A549 (cell line): Measurements from ENCODE around the gene CT55. TPM values are rescaled to one million over a fixed set of nuclear protein-coding genes. Genes with fewer than 3 reads are reported as not detected.

Experiments used
- ATAC-seq, 2 experiments: fragments of 200-7000 bp in 1 of 2; fragments of >200 bp in 1 of 2; cut with Nextera tagmentation in 1 of 2; cut with Tn5 transposase in 1 of 2; 3 replicates each; pipeline versions ENCODE4 v1.8.0 to v1.9.1; 2018 to 2020; ENCODE audit warnings: mild to moderate bottlenecking in 1 of 2, moderate library complexity in 1 of 2
- CTCF ChIA-PET: fragments of 300-600 bp; sonication (Branson Sonifier 250); formaldehyde crosslinking; extraction: SDS; loops from one replicate; lab custom pipeline; 2021; ENCODE audit warnings: antibody characterized with exemption, inconsistent platforms; lab: Yijun Ruan, JAX
- POLR2A ChIA-PET: fragments of 350-600 bp; formaldehyde crosslinking; extraction: SDS; loops from one replicate; lab custom pipeline; 2021; ENCODE audit warnings: antibody characterized with exemption, inconsistent platforms; lab: Yijun Ruan, JAX
- DNase-seq, 2 experiments: peaks; one replicate each; pipeline versions ENCODE4 v3.0.0 to v3.0.0-alpha.2; 2011 to 2016; ENCODE audit warnings: low read depth in 1 of 2, low spot score in 1 of 2
- FAIRE-seq: peaks from 2 replicates; lab custom pipeline; 2011; peaks lifted over from hg19 to GRCh38; lab: Jason Lieb, UNC
- H3K27ac ChIP-seq, 2 experiments: fragments of >200 bp; sonication (Bioruptor Twin); formaldehyde crosslinking; 3 replicates each; pipeline ENCODE4 v1.5.1; 2016 to 2017
- H3K4me1 ChIP-seq: fragments of >200 bp; sonication (Bioruptor Twin); formaldehyde crosslinking; 3 replicates; pipeline ENCODE4 v1.6.1; 2016
- H3K4me2 ChIP-seq: fragments of >200 bp; sonication (Bioruptor Twin); formaldehyde crosslinking; 3 replicates; pipeline ENCODE4 v1.6.1; 2016
- H3K4me3 ChIP-seq: fragments of >200 bp; sonication (Bioruptor Twin); formaldehyde crosslinking; 3 replicates; pipeline ENCODE4 v1.5.1; 2016
- H3K9me3 ChIP-seq: fragments of >200 bp; sonication (Bioruptor Twin); formaldehyde crosslinking; 3 replicates; pipeline ENCODE4 v1.6.1; 2016
- CBX2 ChIP-seq: fragments of 200-600 bp; sonication (generic); IDR thresholded peaks from 2 replicates; pipeline ENCODE4 v1.6.1; 2016; ENCODE audit warnings: low read depth, mild to moderate bottlenecking, borderline replicate concordance
- CBX8 ChIP-seq: fragments of 200-600 bp; sonication (generic); IDR thresholded peaks from 2 replicates; pipeline ENCODE4 v1.6.1; 2016
- CEBPB ChIP-seq, 2 experiments: fragments of >200 bp in 1 of 2; sonication (Bioruptor Twin) in 1 of 2; formaldehyde crosslinking in 1 of 2; IDR thresholded peaks; 2 replicates each; pipeline ENCODE4 v1.6.1; 2012 to 2016
- CTCF ChIP-seq: fragments of >200 bp; sonication (Bioruptor Twin); formaldehyde crosslinking; IDR thresholded peaks from 3 replicates; pipeline ENCODE4 v1.5.1; 2016
- ELK1 ChIP-seq: fragments of 150-350 bp; IDR thresholded peaks from 2 replicates; pipeline ENCODE4 v1.6.1; 2014; ENCODE audit warnings: low read depth, mild to moderate bottlenecking, low read length
- ESRRA ChIP-seq: fragments of 150-350 bp; IDR thresholded peaks from 2 replicates; pipeline ENCODE4 v1.6.1; 2014; ENCODE audit warnings: mild to moderate bottlenecking, low read length, borderline replicate concordance
- HES2 ChIP-seq: fragments of >200 bp; sonication (Bioruptor Twin); formaldehyde crosslinking; IDR thresholded peaks from 2 replicates; pipeline ENCODE4 v1.6.1; 2016
- HMGXB4 ChIP-seq: fragments of 250-450 bp; sonication (Bioruptor Pico); IDR thresholded peaks from 2 replicates; pipeline ENCODE4 v1.5.0; 2021; ENCODE audit warnings: mild to moderate bottlenecking, moderate library complexity, borderline replicate concordance
- HOXA7 ChIP-seq: fragments of 250-450 bp; sonication (Bioruptor Pico); IDR thresholded peaks from 2 replicates; pipeline ENCODE4 v1.5.0; 2020; ENCODE audit warnings: mild to moderate bottlenecking, moderate library complexity
- HOXB5 ChIP-seq: fragments of 250-450 bp; sonication (Bioruptor Pico); IDR thresholded peaks from 2 replicates; pipeline ENCODE4 v1.5.0; 2020; ENCODE audit warnings: mild to moderate bottlenecking, moderate library complexity
- JUN ChIP-seq, 2 experiments: fragments of >200 bp; sonication (Bioruptor Twin); formaldehyde crosslinking; IDR thresholded peaks; 2 replicates in 1 of 2; 3 replicates in 1 of 2; pipeline ENCODE4 v1.6.1; 2016 to 2017
- JUNB ChIP-seq: fragments of >200 bp; sonication (Bioruptor Twin); formaldehyde crosslinking; IDR thresholded peaks from 2 replicates; pipeline ENCODE4 v1.6.1; 2016
- KDM1A ChIP-seq: fragments of 200-600 bp; sonication (generic); IDR thresholded peaks from 2 replicates; pipeline ENCODE4 v1.6.1; 2016; ENCODE audit warnings: low read depth, mild to moderate bottlenecking
- MAFK ChIP-seq: fragments of 450-650 bp; IDR thresholded peaks from 2 replicates; pipeline ENCODE4 v1.6.1; 2014; ENCODE audit not compliant: partially characterized antibody
- MAZ ChIP-seq: fragments of 150-350 bp; IDR thresholded peaks from 2 replicates; pipeline ENCODE4 v1.6.1; 2014; ENCODE audit warnings: antibody characterized with exemption, low read depth, low read length, borderline replicate concordance
- MYC ChIP-seq: IDR thresholded peaks from 2 replicates; pipeline ENCODE4 v1.6.1; 2012; ENCODE audit warnings: mild to moderate bottlenecking, inconsistent platforms, low read length, improper control_type of control experiment, borderline replicate concordance
- RAD21 ChIP-seq, 2 experiments: fragments of >200 bp in 1 of 2; sonication (Bioruptor Twin) in 1 of 2; formaldehyde crosslinking in 1 of 2; IDR thresholded peaks in 1 of 2; conservative IDR thresholded peaks in 1 of 2; 2 replicates in 1 of 2; 3 replicates in 1 of 2; pipeline ENCODE4 v1.6.1; 2012 to 2018; ENCODE audit warnings: inconsistent platforms in 1 of 2
- RFX5 ChIP-seq: fragments of 450-650 bp; IDR thresholded peaks from 2 replicates; pipeline ENCODE4 v1.7.1; 2014; ENCODE audit warnings: antibody characterized with exemption, mild to moderate bottlenecking, moderate library complexity
- SMC3 ChIP-seq: fragments of >200 bp; sonication (Bioruptor Twin); formaldehyde crosslinking; IDR thresholded peaks from 3 replicates; pipeline ENCODE4 v1.6.1; 2018; ENCODE audit warnings: inconsistent platforms
- SREBF2 ChIP-seq: fragments of 450-650 bp; IDR thresholded peaks from 2 replicates; pipeline ENCODE4 v1.6.1; 2014; ENCODE audit warnings: mild to moderate bottlenecking, moderate library complexity
- ZSCAN20 ChIP-seq: fragments of 250-450 bp; sonication (Bioruptor Pico); IDR thresholded peaks from 2 replicates; pipeline ENCODE4 v1.8.0; 2022; ENCODE audit warnings: mild to moderate bottlenecking, moderate library complexity
- WGBS: methylation state at CpG from one replicate; pipeline ENCODE4 v1.1.6; 2017; ENCODE audit errors: missing lambda C conversion rate; 5-methylcytosine and 5-hydroxymethylcytosine counted together
- polyA plus RNA-seq, 4 experiments: library from polyadenylated mRNA; depleted of rRNA in 3 of 4; stranded (reverse); fragments of >200 nt; fragmentation: RNase III in 1 of 4; extraction: RNeasy Plus Mini Kit Qiagen cat#74134 plus additional on column Dnase treatment in 1 of 4; gene quantifications; 2 replicates in 3 of 4; 3 replicates in 1 of 4; pipeline ENCODE4 v1.2.3, GENCODE V29; 2011 to 2017
- TF ChIP-seq, protein P1 (sequence below): IDR thresholded peaks from 2 replicates; pipeline ENCODE4 v1.6.1; 2012
- TF ChIP-seq, protein P2 (sequence below): fragments of 200-600 bp; sonication (generic); IDR thresholded peaks from 2 replicates; pipeline ENCODE4 v1.6.1; 2016; ENCODE audit warnings: antibody characterized with exemption, mild to moderate bottlenecking, moderate library complexity
- TF ChIP-seq, protein P3 (sequence below): IDR thresholded peaks from 2 replicates; pipeline ENCODE4 v1.6.1; 2012

The CT55 gene
- polyA plus RNA-seq, 2 of the 4 experiments (the other 2 are of a cell fraction), result 0.05 TPM; not detected in 1

- whole genome bisulfite sequencing, result 0% methylated on average over 6 of the region's 8 CpGs
- FAIRE-seq (peak; percentile 95), ATAC-seq (peak; percentile 93 to 94), DNase-seq (peak; percentile 34 to 58)
- TF ChIP-seq SREBF2 (no peak), RFX5 (no peak), HOXB5 (no peak), JUNB (no peak), MYC (no peak), ESRRA (no peak), ELK1 (no peak), CEBPB (IDR thresholded peaks at IDR 0.05) (no peak), CTCF (peak; percentile 50; the same call in 2 of the 3 replicates), SMC3 (peak; percentile 45), ZSCAN20 (no peak), CBX8 (no peak), HOXA7 (CRISPR knock-in tag) (no peak), RAD21 (conservative IDR thresholded peaks at IDR 0.05 in 1 of 2, IDR thresholded peaks at IDR 0.05 in 1 of 2) (peak; percentile 60 to 72)
- TF ChIP-seq, protein P1, sequence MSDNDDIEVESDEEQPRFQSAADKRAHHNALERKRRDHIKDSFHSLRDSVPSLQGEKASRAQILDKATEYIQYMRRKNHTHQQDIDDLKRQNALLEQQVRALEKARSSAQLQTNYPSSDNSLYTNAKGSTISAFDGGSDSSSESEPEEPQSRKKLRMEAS, result no peak
- POLR2A ChIA-PET, result no interaction called here
- Histone ChIP-seq H3K9me3 (no peaks in the 10 kb centered on the region), H3K4me1 (no peaks in the 10 kb centered on the region), H3K4me3 (no peak overlapping the region), H3K4me2 (no peak overlapping the region), H3K27ac (no peak overlapping the region)
- CTCF ChIA-PET, result interaction anchor here (1.1 to 1.2 kb wide), 2 partner anchors 18 to 73 kb away, joined by 3 to 5 read pairs; no protein-coding TSS in a partner anchor
Measured at GRCh38 chrX:135185795-135186443, 14.7 kb upstream of the CT55 start.

DNA sequence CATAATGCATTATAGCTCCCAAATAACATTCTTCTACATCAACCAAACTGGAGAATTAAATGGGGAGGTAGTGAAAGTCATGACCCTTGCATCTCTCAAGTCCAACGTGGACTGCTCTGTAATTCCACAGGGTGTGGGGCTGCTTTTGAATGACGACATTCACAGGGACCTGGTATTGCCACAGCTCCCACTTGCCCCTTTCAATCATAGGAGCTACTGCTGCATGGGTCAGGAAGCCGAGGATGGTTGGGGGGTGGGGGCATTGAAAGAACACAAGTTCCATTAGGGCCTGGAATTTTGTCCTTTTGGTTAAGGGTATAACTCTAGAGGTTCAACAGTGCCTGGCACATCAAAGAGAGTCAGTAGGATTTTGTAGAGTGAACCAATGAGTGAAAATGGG is 7.4 kb upstream of the CT55 start:
- ATAC-seq (no peak), DNase-seq (no peak), FAIRE-seq (no peak)
- no peak for TF ChIP-seq RAD21 (conservative IDR thresholded peaks at IDR 0.05 in 1 of 2, IDR thresholded peaks at IDR 0.05 in 1 of 2)
- TF ChIP-seq ZSCAN20, result no peak
- no peak for TF ChIP-seq CBX2
- TF ChIP-seq, protein P2, sequence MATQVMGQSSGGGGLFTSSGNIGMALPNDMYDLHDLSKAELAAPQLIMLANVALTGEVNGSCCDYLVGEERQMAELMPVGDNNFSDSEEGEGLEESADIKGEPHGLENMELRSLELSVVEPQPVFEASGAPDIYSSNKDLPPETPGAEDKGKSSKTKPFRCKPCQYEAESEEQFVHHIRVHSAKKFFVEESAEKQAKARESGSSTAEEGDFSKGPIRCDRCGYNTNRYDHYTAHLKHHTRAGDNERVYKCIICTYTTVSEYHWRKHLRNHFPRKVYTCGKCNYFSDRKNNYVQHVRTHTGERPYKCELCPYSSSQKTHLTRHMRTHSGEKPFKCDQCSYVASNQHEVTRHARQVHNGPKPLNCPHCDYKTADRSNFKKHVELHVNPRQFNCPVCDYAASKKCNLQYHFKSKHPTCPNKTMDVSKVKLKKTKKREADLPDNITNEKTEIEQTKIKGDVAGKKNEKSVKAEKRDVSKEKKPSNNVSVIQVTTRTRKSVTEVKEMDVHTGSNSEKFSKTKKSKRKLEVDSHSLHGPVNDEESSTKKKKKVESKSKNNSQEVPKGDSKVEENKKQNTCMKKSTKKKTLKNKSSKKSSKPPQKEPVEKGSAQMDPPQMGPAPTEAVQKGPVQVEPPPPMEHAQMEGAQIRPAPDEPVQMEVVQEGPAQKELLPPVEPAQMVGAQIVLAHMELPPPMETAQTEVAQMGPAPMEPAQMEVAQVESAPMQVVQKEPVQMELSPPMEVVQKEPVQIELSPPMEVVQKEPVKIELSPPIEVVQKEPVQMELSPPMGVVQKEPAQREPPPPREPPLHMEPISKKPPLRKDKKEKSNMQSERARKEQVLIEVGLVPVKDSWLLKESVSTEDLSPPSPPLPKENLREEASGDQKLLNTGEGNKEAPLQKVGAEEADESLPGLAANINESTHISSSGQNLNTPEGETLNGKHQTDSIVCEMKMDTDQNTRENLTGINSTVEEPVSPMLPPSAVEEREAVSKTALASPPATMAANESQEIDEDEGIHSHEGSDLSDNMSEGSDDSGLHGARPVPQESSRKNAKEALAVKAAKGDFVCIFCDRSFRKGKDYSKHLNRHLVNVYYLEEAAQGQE, result no peak
- TF ChIP-seq RFX5, result no peak
- TF ChIP-seq SREBF2, result no peak
- TF ChIP-seq HOXB5, result no peak
- TF ChIP-seq, protein P3, sequence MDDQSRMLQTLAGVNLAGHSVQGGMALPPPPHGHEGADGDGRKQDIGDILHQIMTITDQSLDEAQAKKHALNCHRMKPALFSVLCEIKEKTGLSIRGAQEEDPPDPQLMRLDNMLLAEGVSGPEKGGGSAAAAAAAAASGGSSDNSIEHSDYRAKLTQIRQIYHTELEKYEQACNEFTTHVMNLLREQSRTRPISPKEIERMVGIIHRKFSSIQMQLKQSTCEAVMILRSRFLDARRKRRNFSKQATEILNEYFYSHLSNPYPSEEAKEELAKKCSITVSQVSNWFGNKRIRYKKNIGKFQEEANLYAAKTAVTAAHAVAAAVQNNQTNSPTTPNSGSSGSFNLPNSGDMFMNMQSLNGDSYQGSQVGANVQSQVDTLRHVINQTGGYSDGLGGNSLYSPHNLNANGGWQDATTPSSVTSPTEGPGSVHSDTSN, result no peak
- no peak for TF ChIP-seq MAFK
- no peak for TF ChIP-seq ESRRA
- TF ChIP-seq HES2, result no peak
- no peak for TF ChIP-seq SMC3
- no peak for TF ChIP-seq HMGXB4 (CRISPR knock-in tag)
- TF ChIP-seq JUN (IDR thresholded peaks at IDR 0.05), result no peak
- TF ChIP-seq KDM1A, result no peak
- TF ChIP-seq MAZ, result no peak
- CTCF ChIA-PET, result interaction anchor here (0.8 kb wide), 1 partner anchor 214 kb away, joined by 3 read pairs; no protein-coding TSS in a partner anchor
- Histone ChIP-seq H3K4me2 (no peak overlapping the region), H3K4me3 (no peak overlapping the region), H3K9me3 (no peaks in the 10 kb centered on the region), H3K27ac (no peak overlapping the region), H3K4me1 (no peaks in the 10 kb centered on the region)
- WGBS, result 0% methylated on average over 2 of the region's 3 CpGs
- POLR2A ChIA-PET, result no interaction called here
